ENCODE data around the gene PHKB.

DNA sequence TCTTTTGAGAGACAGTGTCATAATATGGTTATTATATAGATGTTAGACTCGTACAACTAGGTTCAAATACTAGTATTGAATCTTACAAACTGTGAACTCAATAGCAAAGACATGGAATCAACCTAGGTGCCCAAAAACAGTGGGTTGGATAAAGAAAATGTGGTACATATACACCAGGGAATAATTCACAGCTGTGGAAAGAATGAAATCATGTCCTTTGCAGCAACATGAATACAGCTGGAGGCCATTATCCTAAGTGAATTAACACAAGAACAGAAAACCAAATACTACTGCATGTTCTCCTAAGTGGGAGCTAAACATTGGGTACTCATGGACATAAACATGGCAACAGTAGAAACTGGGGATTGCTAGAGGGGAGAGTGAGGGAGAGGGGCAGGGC, 8.1 kb downstream of the PHKB start:
- TF ChIP-seq POLR2A (IDR thresholded peaks at IDR 0.05; ENCODE audit: low read depth, low read length): no peak
- TF ChIP-seq, protein P1, sequence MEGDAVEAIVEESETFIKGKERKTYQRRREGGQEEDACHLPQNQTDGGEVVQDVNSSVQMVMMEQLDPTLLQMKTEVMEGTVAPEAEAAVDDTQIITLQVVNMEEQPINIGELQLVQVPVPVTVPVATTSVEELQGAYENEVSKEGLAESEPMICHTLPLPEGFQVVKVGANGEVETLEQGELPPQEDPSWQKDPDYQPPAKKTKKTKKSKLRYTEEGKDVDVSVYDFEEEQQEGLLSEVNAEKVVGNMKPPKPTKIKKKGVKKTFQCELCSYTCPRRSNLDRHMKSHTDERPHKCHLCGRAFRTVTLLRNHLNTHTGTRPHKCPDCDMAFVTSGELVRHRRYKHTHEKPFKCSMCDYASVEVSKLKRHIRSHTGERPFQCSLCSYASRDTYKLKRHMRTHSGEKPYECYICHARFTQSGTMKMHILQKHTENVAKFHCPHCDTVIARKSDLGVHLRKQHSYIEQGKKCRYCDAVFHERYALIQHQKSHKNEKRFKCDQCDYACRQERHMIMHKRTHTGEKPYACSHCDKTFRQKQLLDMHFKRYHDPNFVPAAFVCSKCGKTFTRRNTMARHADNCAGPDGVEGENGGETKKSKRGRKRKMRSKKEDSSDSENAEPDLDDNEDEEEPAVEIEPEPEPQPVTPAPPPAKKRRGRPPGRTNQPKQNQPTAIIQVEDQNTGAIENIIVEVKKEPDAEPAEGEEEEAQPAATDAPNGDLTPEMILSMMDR (IDR thresholded peaks at IDR 0.05; ENCODE audit: extremely low read depth in 1 of 2, insufficient read depth in 1 of 2, low read depth in 1 of 2, low read length in 2 of 2): no peak
- no peak for TF ChIP-seq EZH2 (IDR thresholded peaks at IDR 0.05; ENCODE audit: borderline replicate concordance, low read depth, low read length, severe bottlenecking)
- no peak for TF ChIP-seq JUN (IDR thresholded peaks at IDR 0.05; ENCODE audit: borderline replicate concordance, insufficient read depth, insufficient read length, low read depth)
- TF ChIP-seq MYC (IDR thresholded peaks at IDR 0.05; ENCODE audit: low read depth, low read length): no peak
- TF ChIP-seq, protein P2, sequence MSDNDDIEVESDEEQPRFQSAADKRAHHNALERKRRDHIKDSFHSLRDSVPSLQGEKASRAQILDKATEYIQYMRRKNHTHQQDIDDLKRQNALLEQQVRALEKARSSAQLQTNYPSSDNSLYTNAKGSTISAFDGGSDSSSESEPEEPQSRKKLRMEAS (IDR thresholded peaks at IDR 0.05; ENCODE audit: insufficient read depth, insufficient read length): no peak
- no peak for TF ChIP-seq POLR2AphosphoS5 (IDR thresholded peaks at IDR 0.05; ENCODE audit: insufficient read depth, low read depth, low read length)
- no peak for TF ChIP-seq GATA2 (IDR thresholded peaks at IDR 0.05; ENCODE audit: insufficient read depth, insufficient read length, low read depth, low read length)
- no peak for TF ChIP-seq FOS (IDR thresholded peaks at IDR 0.05; ENCODE audit: borderline replicate concordance, insufficient read depth, low read length)

Data from endothelial cell of umbilical vein (primary cell).